H1 (cell line): ENCODE measurements around the gene PEAK3. TPM values are rescaled to one million over a fixed set of nuclear protein-coding genes. Genes with fewer than 3 reads are reported as not detected.
A peak's percentile ranks its signal among the peaks of the same experiment; 100 is the strongest.

ENCODE experiments used
- CTCF ChIA-PET: fragments of 300-600 bp; sonication (Branson Sonifier 250); formaldehyde crosslinking; loops from one replicate; lab custom pipeline; 2021; ENCODE audit not compliant: partially characterized antibody; lab: Charles Lee
- POLR2A ChIA-PET: fragments of 300-600 bp; sonication (Branson Sonifier 250); formaldehyde crosslinking; loops from one replicate; lab custom pipeline; 2021; ENCODE audit warnings: inconsistent platforms; ENCODE audit not compliant: partially characterized antibody; lab: Charles Lee
- DNase-seq, 2 experiments: peaks; one replicate each; pipeline versions ENCODE4 v3.0.0 to v3.0.0-alpha.2; 2010 to 2022; ENCODE audit warnings: low spot score in 2 of 2, low read depth in 1 of 2, mixed read lengths in 1 of 2
- FAIRE-seq: peaks from 2 replicates; lab custom pipeline; 2011; peaks lifted over from hg19 to GRCh38; lab: Jason Lieb, UNC
- H2AFZ ChIP-seq: 2 replicates; pipeline ENCODE4 v1.8.1; 2012; ENCODE audit warnings: low read length, inconsistent platforms
- H2AK5ac ChIP-seq: 2 replicates; pipeline ENCODE4 v1.6.1; 2013; ENCODE audit warnings: low read depth, low read length
- H2BK120ac ChIP-seq: replicated peaks from 2 replicates; pipeline ENCODE3; 2013; ENCODE audit warnings: low read depth, low read length, inconsistent platforms
- H2BK12ac ChIP-seq: 2 replicates; pipeline ENCODE4 v1.6.1; 2013; ENCODE audit warnings: low read depth, low read length
- H2BK15ac ChIP-seq: 2 replicates; pipeline ENCODE4 v1.6.1; 2013; ENCODE audit warnings: low read length
- H2BK20ac ChIP-seq: 2 replicates; pipeline ENCODE4 v1.6.1; 2013; ENCODE audit warnings: low read length
- H2BK5ac ChIP-seq: 2 replicates; pipeline ENCODE4 v1.6.1; 2013; ENCODE audit warnings: low read depth, low read length
- H3K14ac ChIP-seq: 2 replicates; pipeline ENCODE4 v1.6.1; 2013; ENCODE audit warnings: inconsistent platforms; ENCODE audit not compliant: insufficient read length
- H3K18ac ChIP-seq: 2 replicates; pipeline ENCODE4 v1.6.1; 2013; ENCODE audit warnings: low read length; ENCODE audit errors: extremely low read depth
- H3K23ac ChIP-seq: 2 replicates; pipeline ENCODE4 v1.6.1; 2013; ENCODE audit warnings: inconsistent platforms; ENCODE audit not compliant: insufficient read length
- H3K23me2 ChIP-seq: 2 replicates; pipeline ENCODE4 v1.6.1; 2013; ENCODE audit warnings: low read depth, low read length
- H3K27ac ChIP-seq: 2 replicates; pipeline ENCODE4 v1.6.1; 2011; ENCODE audit warnings: low read depth, low read length, inconsistent platforms
- H3K27me3 ChIP-seq, 4 experiments: replicated peaks in 1 of 4; 1 replicate in 1 of 4; 2 replicates in 3 of 4; pipeline versions ENCODE4 v1.6.1 to v1.8.1; 2011 to 2013; ENCODE audit warnings: low read length in 3 of 4, mild to moderate bottlenecking in 3 of 4, inconsistent platforms in 2 of 4, mixed read lengths in 2 of 4, moderate library complexity in 1 of 4; ENCODE audit not compliant: control insufficient read depth in 3 of 4, insufficient read depth in 3 of 4; ENCODE audit errors: extremely low read depth in 1 of 4
- H3K36me3 ChIP-seq, 4 experiments: 2 replicates each; pipeline versions ENCODE4 v1.6.1 to v1.8.1; 2011 to 2013; ENCODE audit warnings: mild to moderate bottlenecking in 4 of 4, low read length in 3 of 4, moderate library complexity in 2 of 4, control low read depth in 1 of 4, inconsistent platforms in 1 of 4; ENCODE audit not compliant: insufficient read depth in 4 of 4, control insufficient read depth in 2 of 4
- H3K4ac ChIP-seq: replicated peaks from 2 replicates; pipeline ENCODE3; 2013; ENCODE audit warnings: low read length, low read depth, mixed read lengths, inconsistent platforms; ENCODE audit not compliant: insufficient read length
- H3K4me1 ChIP-seq, 4 experiments: replicated peaks in 1 of 4; 1 replicate in 1 of 4; 2 replicates in 3 of 4; pipeline versions ENCODE4 v1.6.1 to v1.8.1; 2011 to 2013; ENCODE audit warnings: low read length in 3 of 4, inconsistent platforms in 2 of 4, mixed read lengths in 1 of 4; ENCODE audit not compliant: insufficient read depth in 4 of 4, control insufficient read depth in 3 of 4
- H3K4me2 ChIP-seq, 2 experiments: 2 replicates each; pipeline versions ENCODE4 v1.6.1 to v1.8.1; 2011 to 2013; ENCODE audit warnings: low read depth in 2 of 2, low read length in 2 of 2, control low read depth in 1 of 2, inconsistent platforms in 1 of 2, mild to moderate bottlenecking in 1 of 2; ENCODE audit not compliant: insufficient read depth in 1 of 2
- H3K4me3 ChIP-seq, 4 experiments: fragments of 200-600, 300-600 bp in 1 of 4; sonication (generic), shearing (Covaris generic), sonication (Bioruptor Twin) in 1 of 4; 2 replicates each; pipeline versions ENCODE4 v1.5.1 to v1.8.1; 2011 to 2016; ENCODE audit warnings: low read length in 4 of 4, low read depth in 3 of 4, control low read depth in 2 of 4, inconsistent platforms in 2 of 4, mild to moderate bottlenecking in 2 of 4, mixed read lengths in 1 of 4, moderate library complexity in 1 of 4; ENCODE audit not compliant: insufficient read depth in 2 of 4; ENCODE audit errors: extremely low read depth in 1 of 4
- H3K56ac ChIP-seq: replicated peaks from 2 replicates; pipeline ENCODE3; 2013; ENCODE audit warnings: low read depth, mild to moderate bottlenecking, mixed read lengths, low read length, inconsistent platforms; ENCODE audit not compliant: insufficient read length
- H3K79me1 ChIP-seq: 2 replicates; pipeline ENCODE4 v1.6.1; 2013; ENCODE audit warnings: low read depth, low read length, control low read depth
- H3K79me2 ChIP-seq, 2 experiments: 2 replicates each; pipeline versions ENCODE4 v1.6.1 to v1.8.1; 2012 to 2013; ENCODE audit warnings: low read length in 2 of 2, mild to moderate bottlenecking in 2 of 2, inconsistent platforms in 1 of 2; ENCODE audit not compliant: insufficient read depth in 2 of 2, control insufficient read depth in 1 of 2
- H3K9ac ChIP-seq, 4 experiments: replicated peaks in 1 of 4; 1 replicate in 1 of 4; 2 replicates in 3 of 4; pipeline versions ENCODE4 v1.6.1 to v1.8.1; 2011 to 2013; ENCODE audit warnings: low read depth in 3 of 4, low read length in 3 of 4, control low read depth in 2 of 4, mild to moderate bottlenecking in 2 of 4, moderate library complexity in 2 of 4, inconsistent platforms in 1 of 4; ENCODE audit errors: extremely low read depth in 1 of 4
- H3K9me3 ChIP-seq, 2 experiments: 2 replicates each; pipeline versions ENCODE4 v1.6.1 to v1.8.1; 2012 to 2013; ENCODE audit warnings: mild to moderate bottlenecking in 2 of 2, moderate library complexity in 2 of 2, control low read depth in 1 of 2, inconsistent platforms in 1 of 2, low read depth in 1 of 2, low read length in 1 of 2, mixed read lengths in 1 of 2; ENCODE audit not compliant: insufficient read depth in 2 of 2
- H4K20me1 ChIP-seq, 2 experiments: replicated peaks in 1 of 2; 2 replicates each; pipeline versions ENCODE3 to v1.8.1; 2011 to 2013; ENCODE audit warnings: inconsistent platforms in 2 of 2, low read length in 2 of 2, mild to moderate bottlenecking in 1 of 2; ENCODE audit not compliant: insufficient read depth in 2 of 2, control insufficient read depth in 1 of 2
- H4K5ac ChIP-seq: 2 replicates; pipeline ENCODE4 v1.6.1; 2013; ENCODE audit warnings: low read length, low read depth, mixed read lengths, inconsistent platforms; ENCODE audit not compliant: insufficient read length
- H4K8ac ChIP-seq: 2 replicates; pipeline ENCODE4 v1.8.0; 2013; ENCODE audit warnings: mild to moderate bottlenecking, moderate library complexity, low read length, inconsistent platforms; ENCODE audit not compliant: insufficient read depth; ENCODE audit errors: extremely low read depth
- H4K91ac ChIP-seq: replicated peaks from 2 replicates; pipeline ENCODE3; 2013; ENCODE audit warnings: low read length, mixed read lengths, inconsistent platforms; ENCODE audit not compliant: insufficient read length
- E2F6 ChIP-seq: IDR thresholded peaks from 2 replicates; pipeline ENCODE4 v1.6.1; 2012; ENCODE audit warnings: inconsistent platforms
- RFX5 ChIP-seq: IDR thresholded peaks from 2 replicates; pipeline ENCODE4 v1.6.1; 2011; ENCODE audit warnings: low read depth, low read length, improper control_type of control experiment, borderline replicate concordance
- RNF2 ChIP-seq: fragments of 200-900, 300-1000 bp; sonication (generic); IDR thresholded peaks from 2 replicates; pipeline ENCODE4 v1.7.1; 2016; ENCODE audit warnings: borderline replicate concordance, low read depth, mild to moderate bottlenecking, antibody characterized with exemption, low read length; ENCODE audit not compliant: poor library complexity, severe bottlenecking; ENCODE audit errors: missing control alignments
- TAF1 ChIP-seq: IDR thresholded peaks from 2 replicates; pipeline ENCODE4 v1.6.1; 2011; ENCODE audit warnings: mild to moderate bottlenecking, low read depth, low read length
- WGBS, 2 experiments: shearing (Covaris generic) in 1 of 2; methylation state at CpG; one replicate each; pipeline versions ENCODE4 v1.1.6 to v1.1.7; 2013 to 2015; ENCODE audit warnings: low lambda C conversion rate in 2 of 2, mixed read lengths in 2 of 2, inconsistent platforms in 1 of 2, low coverage in 1 of 2, missing lambda C conversion rate in 1 of 2; ENCODE audit not compliant: insufficient replicate concordance in 2 of 2, insufficient coverage in 1 of 2, insufficient read length in 1 of 2; ENCODE audit errors: extremely low coverage in 1 of 2, missing lambda C conversion rate in 1 of 2; 5-methylcytosine and 5-hydroxymethylcytosine counted together
- polyA plus RNA-seq, 7 experiments: library from polyadenylated mRNA; depleted of rRNA in 3 of 7; stranded (reverse) in 5 of 7; unstranded in 2 of 7; fragments of >200 nt in 5 of 7; fragments of 200-250 nt in 2 of 7; gene quantifications; 1 replicate in 5 of 7; 2 replicates in 1 of 7; 4 replicates in 1 of 7; pipeline versions ENCODE4 v1.2.1 to v1.2.3, GENCODE V29; 2011 to 2013; ENCODE audit warnings: missing spikeins in 2 of 7, mixed read lengths in 2 of 7
- total RNA-seq: library from RNA; stranded (reverse); fragmentation: NEBNext Ultra II Directional; extraction: Animal tissue kit (Norgen Biotek cat#: 25700); gene quantifications from 2 replicates; pipeline ENCODE4 v1.2.1, GENCODE V29; 2021

PEAK3 gene
- total and polyA plus RNA-seq, 2 of the 8 experiments (the other 6 are each of a cell fraction or from before 2014, with no cell fraction given): not detected

GRCh38 chr19:2289714-2290435 lies 7.9 kb upstream of the PEAK3 start:
- no peak overlapping the region for H2BK15ac ChIP-seq
- no peak overlapping the region; a peak in 1 of 7 replicates for H3K9ac ChIP-seq
- peaks cover 0 to 11% of the 10 kb centered on the region in 2 experiments for H4K20me1 ChIP-seq
- H3K36me3 ChIP-seq: peaks cover 0 to 6% (median 0%) of the 10 kb centered on the region in 4 experiments; a peak in 1 of 8 replicates
- ChIA-PET CTCF (interaction anchor here (1.3 to 5.0 kb wide), 5 partner anchors 14 to 36 kb away, joined by 5 to 46 read pairs (median 10); no protein-coding TSS in a partner anchor), POLR2A (interaction anchor here (1.0 to 3.1 kb wide), 6 partner anchors 15 to 28 kb away, joined by 3 to 25 read pairs (median 6); no protein-coding TSS in a partner anchor)
- no peak overlapping the region for H2BK120ac ChIP-seq
- peaks cover 0 to 22% (median 9%) of the 10 kb centered on the region in 4 experiments; a peak in 5 of 7 replicates for H3K4me1 ChIP-seq
- H2BK5ac ChIP-seq: no peak overlapping the region
- no peak overlapping the region for H2BK20ac ChIP-seq
- H2AFZ ChIP-seq: no peak overlapping the region
- peaks cover 40 to 67% (median 59%) of the 10 kb centered on the region in 4 experiments for H3K27me3 ChIP-seq
- no peak overlapping the region for H3K23ac ChIP-seq
- no peaks in the 10 kb centered on the region for H3K9me3 ChIP-seq
- H2AK5ac ChIP-seq: no peak overlapping the region
- no peaks in the 10 kb centered on the region for H3K79me1 ChIP-seq
- no peak overlapping the region for H4K91ac ChIP-seq
- no peak overlapping the region for H4K5ac ChIP-seq
- no peak overlapping the region for H3K18ac ChIP-seq
- peak overlapping the region; percentile 75; the same call in 1 of the 2 replicates for H4K8ac ChIP-seq
- no peaks in the 10 kb centered on the region for H3K79me2 ChIP-seq
- no peak overlapping the region; the same call in 1 of the 2 replicates for H2BK12ac ChIP-seq
- DNase-seq: no peak
- no peak overlapping the region for H3K56ac ChIP-seq
- no peak for TF ChIP-seq RFX5
- 0 out of 2 replicates have a peak, but pooled peaks have one; percentile 9 for TF ChIP-seq E2F6
- peak; percentile 8 for TF ChIP-seq RNF2
- TF ChIP-seq TAF1: 0 out of 2 replicates have a peak, but pooled peaks have one; percentile 16
- H3K4me2 ChIP-seq: peak overlapping the region; percentile 58 to 97
- no peak overlapping the region for H3K4ac ChIP-seq
- 10% methylated on average over 42 of the region's 74 CpGs; no CpG with 5 or more reads in 1 of the 2 experiments for WGBS, 2 experiments
- H3K4me3 ChIP-seq: peak overlapping the region; percentile 17 to 56 (median 20); a peak in 6 of 8 replicates
- no peak overlapping the region for H3K14ac ChIP-seq
- no peak overlapping the region for H3K27ac ChIP-seq
- no peak for FAIRE-seq
- H3K23me2 ChIP-seq: peaks cover 10% of the 10 kb centered on the region; the same call in 1 of the 2 replicates
